ENCODE results near the gene SCFD2.

GRCh38 chr4:53009824-53010223, 356.0 kb downstream of the SCFD2 start:
- TF ChIP-seq CTCF (IDR thresholded peaks at IDR 0.05; ENCODE audit: extremely low read depth in 1 of 2, insufficient read depth in 1 of 2, low read depth in 1 of 2, low read length in 2 of 2), result no peak
- no peak for TF ChIP-seq POLR2A (IDR thresholded peaks at IDR 0.05; ENCODE audit: low read depth, low read length)
- TF ChIP-seq EZH2 (IDR thresholded peaks at IDR 0.05; ENCODE audit: borderline replicate concordance, low read depth, low read length, severe bottlenecking), result no peak
